ENCODE data around the gene RASSF1.

RASSF1 gene

DNA sequence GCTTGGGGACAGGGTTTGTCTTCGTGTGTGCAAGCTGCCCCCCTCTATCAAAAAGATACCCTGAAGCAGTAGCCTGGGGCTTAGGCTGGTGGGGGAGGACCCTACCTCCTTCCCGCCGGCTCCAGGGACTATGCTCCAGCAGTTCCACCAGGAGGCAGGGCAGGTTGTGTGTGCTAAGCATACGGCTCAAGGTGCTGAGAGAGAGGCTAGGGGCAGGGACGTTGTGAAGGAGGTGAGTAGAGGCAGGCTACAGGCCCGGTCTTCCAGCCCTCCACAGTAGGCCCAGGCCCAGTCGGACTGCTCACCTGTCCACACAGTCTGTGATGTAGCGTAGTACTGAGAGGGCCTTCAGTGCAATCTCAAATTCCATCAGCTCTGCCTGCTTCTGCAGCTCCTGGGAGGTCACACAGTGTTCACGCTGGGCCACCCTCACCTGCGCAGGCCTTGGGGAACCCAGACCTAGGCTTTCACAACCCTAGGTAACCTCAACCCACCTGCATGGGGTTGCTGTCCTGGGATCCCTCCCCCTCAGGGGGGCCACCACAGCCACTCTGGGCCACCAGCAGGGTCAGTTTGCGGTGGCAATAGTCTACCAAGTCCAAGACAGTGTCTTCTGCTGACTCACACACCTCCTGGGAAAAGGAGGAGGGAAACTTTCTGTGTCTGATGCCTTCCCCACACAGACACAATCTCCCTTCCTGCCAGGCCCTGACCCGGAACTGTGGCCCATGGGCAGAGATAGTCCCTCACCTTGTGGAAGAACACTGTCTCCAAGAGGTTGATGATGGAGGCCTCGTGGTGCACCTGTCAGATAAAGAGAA lies 2.4 kb upstream of the RASSF1 start:
- no peak for ATAC-seq

DNA sequence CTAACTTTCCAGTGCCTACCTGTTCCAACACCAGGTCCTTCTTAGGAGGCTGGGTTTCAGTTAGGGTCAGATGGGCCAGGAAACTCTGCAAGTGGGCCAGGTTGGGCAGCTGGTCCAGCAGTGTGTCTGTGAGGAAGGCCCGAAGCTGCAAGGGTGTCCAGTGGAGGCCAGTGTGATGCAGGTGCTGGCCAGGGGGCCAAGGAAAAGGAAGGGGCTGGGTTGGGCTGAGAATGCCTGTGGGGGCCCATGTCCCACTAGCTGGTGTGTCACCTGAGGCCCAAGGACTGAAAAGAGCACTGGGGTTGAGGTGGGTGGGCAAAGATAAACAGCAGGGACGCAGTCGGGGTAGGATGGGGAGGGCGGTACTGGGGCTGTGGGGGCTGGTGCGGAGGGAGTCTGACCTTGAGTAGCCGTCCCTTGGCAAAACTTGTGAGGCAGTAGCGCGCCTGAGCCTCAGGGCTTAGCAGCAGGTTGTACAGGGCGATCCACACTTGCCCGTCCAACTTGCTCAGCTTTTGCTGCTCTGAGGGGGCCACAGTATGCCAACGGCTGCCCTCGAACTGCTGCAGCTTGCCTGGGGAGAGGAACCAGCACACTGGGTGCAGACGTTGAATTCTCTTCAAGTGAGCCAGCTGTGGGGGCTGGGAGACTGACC lies 1.5 kb upstream of the RASSF1 start:
- ATAC-seq, result no peak

DNA sequence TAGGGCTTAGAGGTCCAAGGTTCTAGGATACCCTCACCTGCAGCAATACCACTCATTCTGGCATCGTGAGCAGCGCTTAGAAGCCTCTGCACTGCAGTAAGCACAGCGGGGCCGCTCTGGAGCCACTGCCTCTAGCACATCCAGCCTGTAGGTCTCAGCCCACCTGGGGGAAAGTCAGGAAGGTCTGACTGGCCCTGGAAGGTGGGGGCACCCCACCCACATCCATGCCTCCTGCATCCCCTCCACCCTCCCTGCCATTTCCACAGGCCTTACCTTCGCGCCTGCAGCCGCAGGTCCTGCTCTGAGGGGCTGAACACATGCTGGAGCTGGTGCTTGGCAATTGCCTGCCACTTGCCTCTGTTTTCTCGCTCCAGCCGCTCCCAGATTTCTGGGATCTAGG lies 901 bp upstream of the RASSF1 start:
- ATAC-seq, result no peak

DNA sequence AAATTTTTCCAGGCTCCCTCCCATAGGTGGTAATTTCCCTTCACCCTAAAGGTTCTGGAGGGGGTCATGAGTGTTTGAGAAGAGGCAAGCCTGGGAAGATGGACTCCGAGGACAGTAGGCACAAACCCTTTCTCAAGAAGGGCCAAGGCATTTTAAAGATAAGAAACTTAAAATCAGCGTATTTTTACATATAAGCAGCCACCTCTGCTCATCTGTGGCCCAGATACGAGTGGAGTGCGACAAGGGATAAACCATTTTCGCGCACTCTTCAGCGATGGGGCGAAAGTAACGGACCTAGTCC lies 539 bp downstream of the RASSF1 start:
- no peak for ATAC-seq

DNA sequence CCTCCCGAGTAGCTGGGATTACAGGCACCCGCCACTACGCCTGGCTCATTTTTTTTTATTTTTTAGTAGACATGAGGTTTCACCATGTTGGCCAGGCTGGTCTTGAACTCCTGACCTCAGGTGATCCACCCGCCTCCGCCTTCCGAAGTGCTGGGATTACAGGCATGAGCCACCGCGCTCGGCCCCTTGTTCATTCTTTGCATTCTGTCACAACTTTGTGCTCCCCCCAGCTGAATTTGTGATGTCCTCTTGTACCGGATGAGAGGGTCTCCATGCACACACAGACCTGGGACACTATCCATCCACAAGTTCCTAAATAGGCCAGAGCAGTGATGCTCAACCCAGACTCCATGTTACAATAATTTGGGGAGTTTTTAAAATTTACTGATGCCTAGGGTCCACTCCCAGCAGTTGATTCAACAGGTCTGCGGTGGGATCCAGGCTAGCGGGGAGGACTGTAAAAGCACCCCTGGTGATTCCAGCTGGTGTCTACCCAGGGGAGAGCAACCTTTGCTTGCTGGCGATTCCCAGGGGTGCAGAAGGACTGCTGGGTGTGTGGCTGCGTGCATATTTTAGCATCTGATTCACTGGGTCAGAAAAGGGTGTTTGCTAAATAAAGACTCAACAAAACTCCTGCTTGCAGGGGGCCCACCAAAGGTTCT lies 1.0 kb downstream of the RASSF1 start:
- ATAC-seq, result no peak

DNA sequence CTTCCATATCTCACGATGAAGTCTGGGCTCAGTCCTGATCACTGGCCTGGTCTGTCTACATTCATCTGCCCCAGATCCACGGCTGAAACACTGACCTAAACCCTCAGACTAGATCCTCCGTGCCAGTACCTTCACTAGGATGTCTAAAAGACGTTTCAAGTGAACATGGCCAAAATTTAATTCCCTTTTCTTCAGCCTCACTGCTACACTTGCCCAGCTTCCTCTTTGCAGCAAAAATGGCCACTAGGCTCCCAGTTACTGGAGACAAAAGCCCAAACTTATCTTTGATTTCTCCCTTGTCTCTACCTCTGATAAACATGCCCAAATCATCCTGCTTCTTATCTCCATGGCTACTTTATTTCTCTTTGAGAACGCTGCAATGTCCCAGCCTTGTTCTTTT lies 1.7 kb downstream of the RASSF1 start:
- ATAC-seq, result no peak

DNA sequence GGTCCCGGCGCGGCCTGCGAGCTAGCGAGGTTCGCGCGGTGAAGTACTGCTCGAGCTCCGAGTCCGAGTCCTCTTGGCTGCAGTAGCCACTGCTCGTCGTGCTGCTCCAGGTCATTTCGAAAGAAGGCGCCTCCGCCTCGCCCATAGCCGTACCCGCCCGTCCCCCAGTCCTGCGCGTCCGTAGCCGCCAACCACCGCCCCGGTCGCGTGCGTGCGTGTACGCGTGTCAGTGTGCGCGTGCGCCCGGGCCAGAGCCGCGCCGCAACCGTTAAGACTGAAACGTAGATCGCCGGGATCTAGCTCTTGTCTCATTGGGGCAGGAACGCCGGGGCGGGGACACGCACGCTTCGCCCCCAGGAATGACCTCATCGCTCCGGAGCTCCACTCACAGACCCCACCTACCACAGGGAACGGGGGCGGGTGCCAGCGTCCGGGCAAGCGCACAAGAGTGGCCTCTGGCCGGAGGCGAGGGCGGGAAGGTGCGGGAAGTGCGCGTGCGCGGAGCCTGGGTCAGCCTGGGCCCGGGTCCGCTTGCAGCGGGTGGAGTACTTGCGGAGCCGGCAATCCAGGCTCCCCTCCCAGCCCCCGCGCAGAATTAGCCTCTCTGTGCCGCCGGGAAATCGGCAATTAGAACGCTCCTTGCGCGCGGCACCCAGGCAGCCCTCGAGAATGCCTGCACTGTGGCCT lies 3.3 kb downstream of the RASSF1 start:
- ATAC-seq, result peak; percentile 83 to 84

DNA sequence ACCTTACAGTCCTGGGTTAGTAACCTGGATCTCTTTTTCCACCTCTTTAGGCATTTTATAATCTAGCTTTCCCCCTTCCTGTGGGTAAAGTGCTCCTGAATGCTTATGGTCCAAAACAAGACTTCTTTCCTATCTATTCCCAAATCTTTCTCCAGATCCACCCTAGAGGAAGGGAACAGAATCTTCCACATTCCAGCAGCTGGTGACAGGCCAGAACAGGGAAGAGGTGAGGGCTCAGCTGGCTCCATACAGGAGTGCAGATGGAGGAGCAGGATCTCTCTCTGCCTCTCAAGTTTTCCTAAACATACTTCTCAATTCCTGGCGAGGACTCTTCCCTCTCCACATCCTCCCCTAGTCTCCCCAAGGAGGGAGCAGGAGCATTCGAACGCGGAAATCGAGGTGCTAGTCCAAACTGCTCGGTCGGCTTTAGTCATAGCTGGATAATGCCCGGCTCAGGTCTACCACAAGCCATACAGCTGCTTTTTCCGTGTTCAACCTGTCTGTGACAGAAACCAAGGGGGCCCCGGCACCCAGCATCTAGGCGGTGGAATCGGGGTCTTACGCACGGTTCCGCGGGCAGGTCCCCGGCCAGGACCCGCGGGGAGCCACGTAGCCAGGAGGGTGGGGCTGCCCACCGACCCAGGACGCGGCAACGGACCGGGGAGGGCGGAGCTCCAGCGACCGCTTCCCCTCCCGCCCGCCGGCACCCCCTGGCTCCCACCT lies 4.0 kb downstream of the RASSF1 start:
- ATAC-seq, result peak; percentile 34 to 36

DNA sequence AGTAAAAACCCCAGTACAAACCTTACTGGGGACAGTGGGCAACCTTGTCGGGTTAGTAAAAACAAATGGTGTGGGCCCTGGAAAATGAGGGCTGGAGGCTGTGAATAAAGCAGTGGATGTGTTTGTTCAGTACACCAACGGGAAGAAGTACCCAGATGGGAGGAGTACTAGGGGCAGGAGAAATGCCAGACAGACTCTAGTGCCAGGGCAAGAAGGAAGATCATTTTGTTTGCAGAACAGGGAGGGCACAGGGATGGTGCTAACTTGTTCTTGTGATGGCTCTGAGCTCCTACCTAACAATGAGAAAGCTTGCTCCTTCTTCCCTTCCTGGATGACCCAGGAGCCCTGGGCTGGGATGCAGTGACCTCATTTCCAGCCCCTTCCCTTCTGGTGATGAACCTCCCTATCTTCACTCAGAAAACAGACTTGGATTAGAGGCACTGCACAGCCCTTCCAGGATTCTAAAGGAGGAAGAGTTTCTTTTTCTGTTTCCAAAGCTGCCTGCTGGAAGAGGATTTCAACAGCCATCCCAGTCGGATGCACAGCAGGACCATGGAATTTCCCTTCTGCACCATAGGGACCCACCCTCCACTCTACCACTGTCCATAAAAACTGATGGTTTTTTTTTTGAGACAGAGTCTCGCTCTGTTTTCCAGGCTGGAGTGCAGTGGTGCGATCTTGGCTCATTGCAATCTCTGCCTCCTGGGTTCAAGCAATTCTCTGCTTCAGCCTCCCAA lies 6.1 kb downstream of the RASSF1 start:
- ATAC-seq, result no peak

DNA sequence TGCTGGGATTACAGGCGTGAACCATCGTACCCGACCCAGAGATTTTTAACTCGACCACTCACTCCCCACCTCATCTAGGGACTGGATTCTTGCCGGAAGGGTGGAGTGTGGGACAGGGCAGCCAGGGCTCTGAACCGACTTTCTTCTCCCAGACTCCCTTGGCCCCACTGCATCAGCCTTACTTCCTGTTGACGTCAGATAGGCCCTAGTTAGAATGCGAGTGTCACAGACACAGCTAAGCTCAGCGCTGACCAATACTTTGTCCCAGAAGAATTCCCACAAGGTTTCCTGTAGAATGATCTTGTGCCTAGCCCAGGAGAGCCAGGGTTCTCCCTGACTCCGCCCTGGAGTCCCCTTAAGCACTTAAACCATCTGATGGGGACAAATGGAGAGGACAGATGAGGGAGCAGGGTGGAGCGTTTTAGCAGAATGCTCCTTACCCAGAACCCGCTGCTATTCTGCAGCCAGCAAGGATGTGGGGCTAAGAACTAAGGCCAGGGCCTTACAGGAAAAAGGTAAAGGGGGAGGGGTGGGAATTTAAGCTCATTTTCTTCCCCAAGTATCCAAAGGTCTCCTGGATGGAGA lies 6.8 kb downstream of the RASSF1 start:
- no peak for ATAC-seq

DNA sequence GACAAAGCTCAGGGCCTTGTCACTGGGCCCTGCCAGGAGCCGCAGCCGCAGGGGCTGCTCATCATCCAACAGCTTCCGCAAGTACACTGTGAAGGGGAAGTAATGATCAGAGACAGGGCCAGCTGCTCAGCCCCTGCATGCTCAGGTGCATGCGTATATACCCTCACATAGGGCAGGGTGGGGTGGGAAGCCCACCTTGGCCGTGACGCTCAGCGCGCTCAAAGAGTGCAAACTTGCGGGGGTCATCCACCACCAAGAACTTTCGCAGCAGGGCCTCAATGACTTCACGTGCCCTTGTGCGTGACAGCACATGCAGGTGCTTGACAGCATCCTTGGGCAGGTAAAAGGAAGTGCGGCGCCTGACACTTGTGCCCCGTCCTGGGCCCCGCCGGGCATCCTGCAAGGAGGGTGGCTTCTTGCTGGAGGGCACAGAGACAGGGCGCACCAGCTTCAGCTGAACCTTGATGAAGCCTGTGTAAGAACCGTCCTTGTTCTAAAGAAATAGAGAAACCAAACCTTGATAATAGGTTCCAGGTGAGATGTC lies 9.2 kb downstream of the RASSF1 start:
- ATAC-seq, result no peak

DNA sequence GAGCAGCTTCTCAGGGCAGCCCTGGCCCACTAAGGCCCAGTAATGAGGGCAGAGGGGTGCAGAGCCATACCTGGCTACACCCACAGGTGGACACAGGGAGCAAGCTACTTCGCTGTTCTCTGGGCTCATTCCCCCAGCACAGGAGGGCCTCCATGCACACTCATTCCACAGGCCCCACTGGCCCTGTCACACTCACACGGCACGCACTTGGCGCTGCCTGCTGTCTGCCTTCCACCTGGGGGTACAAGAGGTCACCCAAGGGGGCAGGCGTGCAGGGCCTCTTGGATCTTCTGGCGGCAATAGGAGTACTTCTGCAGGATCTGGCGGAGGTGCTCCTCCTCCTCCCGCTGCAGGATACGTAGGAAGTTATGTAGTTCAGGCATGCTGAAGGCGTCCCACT lies 10.3 kb downstream of the RASSF1 start:
- ATAC-seq, result no peak

DNA sequence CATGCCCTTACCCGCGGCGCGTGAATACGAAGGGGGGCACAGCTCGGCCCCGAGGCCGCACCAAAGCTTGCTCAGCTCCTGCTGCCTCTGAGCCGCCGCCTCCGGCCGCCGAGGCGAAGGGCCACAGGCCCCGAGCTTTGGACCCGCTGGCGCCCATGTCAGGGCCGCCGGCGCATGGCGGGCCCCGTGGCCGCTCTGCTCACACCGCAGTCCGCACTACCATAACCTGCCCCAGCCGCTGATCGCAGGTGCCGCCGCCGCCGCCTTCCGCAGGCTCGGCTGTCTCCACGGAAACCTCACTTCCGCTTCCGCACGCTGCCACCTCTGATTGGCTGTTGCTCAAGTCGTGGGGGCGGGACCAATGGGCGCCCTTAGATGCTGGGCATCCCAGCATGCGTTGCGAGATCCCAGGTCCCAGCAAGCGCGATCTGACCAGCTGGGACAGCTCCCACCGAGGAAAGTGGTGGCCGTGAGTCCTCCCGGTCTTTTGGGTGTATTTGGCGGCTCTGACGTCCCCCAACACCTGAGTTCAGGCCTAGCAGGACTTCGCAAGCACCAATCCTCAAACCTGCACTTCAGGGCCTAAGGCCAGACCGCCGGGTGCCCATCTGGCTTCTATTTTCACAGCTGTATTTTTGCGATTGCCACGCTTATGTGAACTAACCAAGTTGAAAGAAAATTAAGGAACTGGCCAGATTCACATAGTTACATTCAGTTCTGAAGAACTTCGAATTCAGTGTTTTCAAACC lies 12.5 kb downstream of the RASSF1 start, which contains the start of gene TUSC2:
TSS of gene TUSC2 (minus strand) at position 281 of the 749 bp plus-strand sequence. CDS start at position 157, 124 bp downstream.
- ATAC-seq, result peak; percentile 95 to 96

DNA sequence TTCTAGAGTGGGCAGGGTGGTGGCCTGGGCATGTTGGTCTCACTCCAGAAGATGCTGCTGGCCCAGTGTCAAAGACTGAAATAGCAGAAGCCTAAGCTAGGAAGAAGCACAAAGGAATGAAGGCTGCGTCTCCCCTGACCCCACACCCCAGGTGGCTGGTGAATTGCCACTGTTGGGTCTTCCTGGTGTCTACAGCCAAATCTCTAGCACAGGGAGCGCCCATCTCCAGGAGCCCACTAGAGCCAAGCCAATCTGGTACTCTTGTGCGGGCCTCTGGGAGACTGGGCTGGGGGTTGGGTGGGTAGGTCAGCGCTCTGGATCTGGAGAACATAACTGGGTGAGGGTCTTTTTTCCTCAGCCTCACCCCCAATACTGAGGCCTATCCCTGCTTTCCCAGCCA lies 13.5 kb downstream of the RASSF1 start:
- no peak for ATAC-seq

DNA sequence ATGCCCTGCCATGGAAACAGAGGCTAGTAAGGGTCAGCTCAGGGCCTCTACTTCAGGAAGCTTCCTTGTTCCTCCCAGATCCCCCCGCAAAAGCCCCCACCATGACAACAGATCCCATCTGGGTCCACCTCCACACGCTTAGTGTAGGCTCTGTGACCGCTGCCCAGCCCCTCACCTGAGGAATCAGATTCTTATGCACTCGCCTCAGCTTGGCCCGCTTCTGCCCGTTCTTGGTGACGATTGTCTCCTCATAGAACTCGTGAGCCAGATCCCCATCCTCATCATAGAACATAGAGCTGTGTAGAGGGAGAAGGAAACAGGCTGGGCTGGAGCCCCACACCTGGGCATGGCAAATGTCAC lies 14.5 kb downstream of the RASSF1 start:
- ATAC-seq, result no peak

DNA sequence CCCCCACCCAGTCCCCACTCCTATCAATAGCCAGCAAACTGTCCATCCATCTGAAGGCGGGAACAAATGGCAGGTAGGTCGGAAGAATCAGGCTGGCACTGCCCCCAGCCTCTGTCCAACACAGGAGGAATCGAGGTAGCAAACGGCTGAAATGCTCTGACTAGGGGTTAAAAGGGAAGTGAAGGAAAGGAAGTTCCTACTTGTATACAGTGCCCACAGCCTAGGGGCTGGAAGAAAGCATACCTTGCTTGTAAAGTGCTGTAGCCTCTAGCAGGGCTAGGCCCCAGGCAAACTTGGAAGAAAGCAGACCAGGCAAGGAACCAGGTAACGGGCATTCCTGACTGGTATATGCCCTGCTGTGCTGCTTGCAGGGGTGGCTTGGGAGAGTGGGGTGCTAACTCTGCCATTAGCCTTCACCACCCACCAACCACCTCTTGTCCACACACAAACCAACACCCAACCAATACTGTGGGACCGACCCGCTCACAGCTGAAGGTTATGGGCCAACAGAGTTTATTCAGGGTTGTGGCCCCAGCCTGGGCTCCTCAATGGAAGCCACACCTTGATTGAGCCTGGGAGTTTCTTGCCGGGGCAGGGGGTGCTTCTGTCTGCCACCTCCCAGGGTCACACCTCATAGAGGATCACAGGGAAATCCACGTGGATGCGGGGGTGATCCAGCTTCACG lies 15.0 kb downstream of the RASSF1 start:
- ATAC-seq, result no peak

DNA sequence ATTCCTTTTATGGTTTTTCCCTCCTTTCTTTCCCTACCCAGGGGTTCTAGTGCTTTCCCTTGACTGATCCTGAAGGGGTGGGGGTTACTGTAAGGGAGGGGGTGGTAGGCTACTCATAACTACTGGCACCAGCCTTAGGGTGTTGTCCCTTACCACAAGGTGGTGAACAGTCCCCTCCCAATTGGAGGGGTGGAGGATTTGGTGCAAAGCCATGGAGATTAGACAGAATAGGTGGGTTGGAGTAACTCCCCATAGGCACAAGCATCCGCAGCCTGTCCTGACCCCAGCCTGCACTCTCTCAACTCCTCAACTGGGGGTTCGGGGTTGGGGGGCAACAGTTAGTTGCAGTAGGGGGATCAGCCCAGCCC lies 15.5 kb downstream of the RASSF1 start:
- ATAC-seq, result no peak

DNA sequence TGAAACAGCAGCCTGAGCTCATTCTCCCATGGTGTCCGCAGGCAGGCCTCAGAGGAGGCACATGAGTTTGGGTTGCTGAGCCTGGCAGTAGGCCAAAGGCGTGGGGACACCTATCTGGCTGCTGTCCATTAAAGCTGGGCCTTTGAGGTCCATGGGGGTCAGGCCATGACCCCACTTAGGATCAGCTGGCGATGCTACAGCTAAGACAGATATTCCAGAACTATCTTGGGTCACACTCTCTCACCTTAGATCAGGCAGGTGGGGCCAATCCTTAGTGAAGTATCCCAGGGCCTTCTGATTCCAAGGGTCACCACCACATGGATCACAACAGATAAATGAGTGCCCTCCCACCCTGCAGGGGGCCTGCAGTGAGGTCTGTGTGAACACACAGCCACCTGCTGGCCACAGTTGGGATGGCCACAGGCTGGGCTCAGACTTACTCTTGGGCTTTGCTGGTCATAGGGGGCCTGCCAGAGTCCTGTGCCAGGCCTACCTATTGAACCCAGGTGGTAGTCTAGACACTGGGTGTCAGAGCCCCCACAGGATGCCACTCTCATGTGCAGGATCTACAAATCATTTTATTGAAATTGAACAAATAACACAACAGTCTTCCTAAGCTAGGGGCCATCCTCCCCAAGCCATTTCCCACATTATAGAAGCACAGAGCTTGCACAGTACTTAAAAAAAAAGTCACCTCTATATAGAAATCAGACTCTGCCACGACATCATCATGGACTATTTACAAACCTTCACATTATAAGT lies 16.1 kb downstream of the RASSF1 start:
- peak in 1 of 2 donors; percentile 21 for ATAC-seq

DNA sequence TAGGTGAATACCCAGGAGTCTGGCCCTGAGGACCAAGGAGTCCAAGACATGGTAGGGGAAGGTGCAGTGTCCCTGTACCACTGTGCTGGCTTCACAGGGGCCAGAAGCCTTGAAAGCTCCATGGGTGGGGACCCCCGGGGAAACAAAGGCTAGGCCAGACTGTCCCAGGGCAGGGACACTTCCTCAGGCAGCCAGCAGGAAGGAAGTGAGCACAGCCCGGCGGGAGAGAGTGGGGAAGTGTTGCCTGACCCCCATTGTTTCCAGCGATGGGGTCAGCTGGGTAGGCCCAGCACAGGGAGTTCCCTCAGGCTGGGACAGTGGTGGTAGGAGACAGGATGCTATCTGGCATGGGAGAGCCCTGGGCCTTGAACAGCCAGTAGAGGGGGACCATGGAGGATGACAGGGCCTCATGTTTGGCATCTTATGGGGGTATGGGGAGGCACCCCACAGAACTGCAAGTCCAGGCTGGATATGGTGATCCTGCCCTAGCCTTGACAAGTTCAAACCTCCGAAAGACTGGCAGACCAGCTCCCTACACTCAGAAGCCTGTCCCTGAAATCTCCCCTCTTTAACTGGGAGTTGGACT lies 16.9 kb downstream of the RASSF1 start:
- ATAC-seq, result no peak

Data from activated CD4-positive, CD25-positive, alpha-beta regulatory T cell treated with anti-CD3 and anti-CD28 coated beads, Interleukin-2, amount 50 U/mL, for 24 hours (primary cell).